GM11168 (cell line): Measurements from ENCODE around the gene KCNJ2.

ENCODE experiments used
- in situ Hi-C: fragments of 300-500 bp; cut with MboI; formaldehyde crosslinking; loops from one replicate; pipeline ENCODE4 v1.12.0; 2022; ENCODE audit warnings: low sequenced_read_pairs; ENCODE audit not compliant: unreplicated experiment

Gene KCNJ2

DNA sequence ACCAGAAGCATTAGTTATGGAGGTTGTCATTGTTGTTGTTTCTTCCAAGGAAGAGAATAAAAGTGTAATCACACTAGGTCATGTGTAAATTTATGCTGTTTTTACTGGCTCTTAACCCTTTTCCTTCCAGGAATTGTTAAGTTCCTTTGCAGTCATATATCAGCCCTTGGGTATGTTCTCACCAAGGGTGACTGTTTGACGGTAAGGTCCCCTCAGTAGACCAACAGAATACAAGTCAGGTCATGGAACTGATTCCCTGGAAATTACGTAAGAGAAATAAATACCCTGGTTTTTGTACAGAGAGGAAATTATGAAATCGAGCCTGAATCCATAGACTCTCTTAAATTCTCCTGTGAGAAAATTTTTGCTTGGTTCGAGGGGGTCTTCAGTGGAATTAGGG is 11.2 kb upstream of the KCNJ2 start:
- in situ Hi-C loops = no loop called here

GRCh38 chr17:70158591-70158990 is 10.7 kb upstream of the KCNJ2 start:
- in situ Hi-C loops = no loop called here

- in situ Hi-C loops = no loop called here
These were observed 9.4 kb upstream of the KCNJ2 start for GRCh38 chr17:70159980-70160379.

DNA sequence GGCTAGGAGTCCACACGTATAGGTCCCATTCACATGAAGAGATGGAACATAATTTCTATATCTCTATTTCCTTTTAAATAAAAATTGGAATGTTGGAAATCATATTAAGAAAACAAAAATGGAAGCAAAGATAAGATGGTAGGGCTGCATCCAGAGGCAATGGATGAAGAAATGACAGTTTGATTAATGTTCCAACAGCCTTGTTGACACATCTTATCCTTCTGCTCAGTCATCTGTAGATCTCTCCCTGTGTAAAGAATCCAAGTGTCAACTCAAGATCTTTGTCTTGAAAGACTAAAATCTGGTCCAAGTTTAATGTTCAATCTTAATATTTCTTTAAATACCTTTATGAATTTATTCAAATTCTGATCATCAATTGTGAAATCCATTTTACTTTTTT is 7.8 kb upstream of the KCNJ2 start:
- in situ Hi-C loops = no loop called here

DNA sequence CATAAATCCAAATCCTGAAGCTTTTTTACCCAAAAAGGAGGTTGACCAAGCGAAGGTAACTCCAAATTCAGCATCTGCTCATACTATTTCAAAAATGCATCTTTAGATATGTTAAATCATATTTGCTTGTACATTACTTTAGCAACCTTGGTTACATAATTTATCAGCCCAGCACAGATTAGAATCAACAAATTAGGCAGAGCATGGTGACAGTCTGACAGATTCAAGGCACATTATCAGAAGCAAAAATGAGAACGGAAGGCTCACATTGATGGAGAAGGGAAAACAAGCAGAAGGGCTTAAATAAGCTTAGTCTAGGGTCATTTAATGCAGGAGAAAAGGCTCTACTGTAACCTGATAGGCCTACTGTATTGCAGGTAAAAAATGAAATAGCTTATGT is 3.9 kb upstream of the KCNJ2 start:
- in situ Hi-C loops = no loop called here

DNA sequence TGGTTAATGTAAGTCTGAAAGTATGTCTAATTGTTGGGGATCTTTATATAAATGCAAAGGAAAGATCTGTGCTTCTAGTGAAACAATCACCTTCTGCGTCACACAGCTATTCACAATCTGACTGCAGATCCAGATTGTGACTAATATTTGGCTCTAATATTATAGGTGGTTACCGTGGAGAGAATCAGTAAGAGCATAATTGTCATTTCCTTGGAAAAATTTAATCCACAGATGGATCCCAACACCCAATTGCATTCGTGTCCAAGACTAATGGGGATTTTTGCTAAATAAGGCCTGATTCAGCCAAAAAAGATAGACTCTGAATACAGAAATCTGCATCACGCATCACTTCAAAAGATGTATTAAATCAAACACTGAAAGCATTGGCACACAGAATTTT is 2.7 kb upstream of the KCNJ2 start:
- in situ Hi-C loops = no loop called here

- in situ Hi-C loops = no loop called here
These were observed 1.0 kb upstream of the KCNJ2 start for GRCh38 chr17:70168044-70168976.

GRCh38 chr17:70169709-70170597 is 621 bp downstream of the KCNJ2 start:
- in situ Hi-C loops = no loop called here

GRCh38 chr17:70171159-70171558 is 1.8 kb downstream of the KCNJ2 start:
- in situ Hi-C loops = no loop called here

DNA sequence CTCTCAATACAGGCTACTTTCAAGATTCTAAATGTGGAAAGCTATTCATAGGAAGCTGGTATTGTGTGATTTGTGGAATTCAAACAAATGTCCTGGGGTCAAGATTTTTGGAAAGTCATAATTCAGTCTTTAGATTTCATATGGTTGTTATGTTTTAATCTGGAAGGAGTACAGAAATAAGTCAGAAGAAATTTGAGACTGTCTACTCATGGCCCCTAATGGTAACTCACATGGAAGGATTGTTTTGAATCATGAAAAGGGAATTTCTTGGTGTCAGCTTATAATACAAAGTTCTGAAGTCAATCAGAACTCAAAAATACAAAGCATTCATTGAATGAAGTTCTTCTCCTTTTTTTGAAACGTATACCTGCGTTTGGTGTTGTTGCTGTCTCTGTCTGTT is 3.1 kb downstream of the KCNJ2 start:
- in situ Hi-C loops = no loop called here

DNA sequence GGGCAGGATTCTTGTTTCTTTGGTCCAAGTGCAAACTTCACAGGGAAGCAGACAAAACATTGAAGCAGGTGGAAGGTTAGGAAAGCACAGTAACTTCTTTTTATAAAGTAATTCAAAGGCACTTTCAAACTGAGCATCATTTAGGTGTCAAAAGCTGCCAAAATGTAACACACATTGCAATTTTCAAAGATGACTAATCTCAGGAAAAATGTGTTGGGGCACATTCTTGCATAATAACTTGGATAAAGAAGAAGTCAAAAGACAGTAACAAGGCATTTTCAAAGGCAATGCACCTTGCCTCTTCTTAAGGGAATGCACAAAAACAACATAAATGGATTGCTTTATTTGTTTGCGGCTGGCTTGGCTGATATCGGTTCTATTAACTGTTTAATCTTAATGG is 3.6 kb downstream of the KCNJ2 start:
- in situ Hi-C loops = no loop called here

DNA sequence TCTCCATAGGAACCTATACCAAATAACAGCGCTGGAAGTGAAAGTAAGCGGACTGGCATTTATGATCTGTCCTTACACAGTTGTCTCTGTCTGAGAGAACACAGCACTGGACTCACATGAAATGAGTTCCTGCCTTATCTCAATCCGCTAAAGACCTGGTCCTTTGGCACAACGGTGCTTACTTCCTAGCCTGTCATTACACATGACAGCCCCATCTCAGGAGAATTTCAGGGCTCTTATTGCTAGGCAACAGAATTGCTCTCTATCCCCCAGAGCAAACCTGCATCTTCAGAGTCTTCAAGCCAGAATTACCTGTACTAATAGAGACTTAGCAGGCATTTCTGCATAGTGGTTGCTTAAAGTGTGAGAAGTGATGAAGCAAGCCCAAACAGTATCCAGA is 4.3 kb downstream of the KCNJ2 start:
- in situ Hi-C loops = no loop called here

DNA sequence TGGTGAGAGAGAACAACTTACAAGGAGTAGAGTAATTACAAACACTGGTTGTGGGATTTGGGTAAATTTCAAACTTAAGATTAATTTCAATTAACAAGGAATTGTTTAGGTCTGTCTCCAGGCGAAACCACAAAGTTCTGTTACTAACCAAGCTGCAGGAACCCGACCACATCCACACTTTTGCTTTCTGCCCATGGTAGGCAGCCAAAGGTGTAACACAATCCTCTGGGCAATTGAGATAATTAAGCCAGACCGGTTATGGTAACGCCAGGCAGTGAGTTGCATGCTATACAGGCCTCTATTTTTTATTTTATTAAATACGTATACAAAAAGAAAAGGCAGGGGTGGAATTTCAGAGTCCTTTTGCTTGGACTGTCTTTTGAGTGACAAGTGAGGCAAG is 12.0 kb downstream of the KCNJ2 start:
- in situ Hi-C loops = no loop called here

- in situ Hi-C loops = no loop called here
These were observed 12.5 kb downstream of the KCNJ2 start for GRCh38 chr17:70181866-70182265.

DNA sequence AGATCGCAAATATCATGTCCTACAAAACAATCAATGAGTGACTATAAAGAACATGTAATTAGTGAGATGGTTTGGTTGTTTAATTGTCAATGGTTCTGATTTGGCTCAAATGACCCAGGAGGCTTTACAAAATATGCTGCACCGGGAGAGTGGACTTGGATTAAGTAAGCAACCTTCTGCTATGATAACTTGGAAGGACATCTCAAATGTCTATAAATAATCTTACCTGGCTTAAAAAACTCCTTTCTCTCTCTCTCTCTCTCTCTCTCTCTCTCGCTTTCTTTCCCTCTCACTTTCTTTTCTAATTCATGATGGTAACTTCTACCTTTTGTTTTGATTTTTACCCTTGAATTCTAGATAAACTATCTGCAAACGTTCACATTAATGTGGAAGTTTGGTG is 14.2 kb downstream of the KCNJ2 start:
- in situ Hi-C loops = no loop called here

DNA sequence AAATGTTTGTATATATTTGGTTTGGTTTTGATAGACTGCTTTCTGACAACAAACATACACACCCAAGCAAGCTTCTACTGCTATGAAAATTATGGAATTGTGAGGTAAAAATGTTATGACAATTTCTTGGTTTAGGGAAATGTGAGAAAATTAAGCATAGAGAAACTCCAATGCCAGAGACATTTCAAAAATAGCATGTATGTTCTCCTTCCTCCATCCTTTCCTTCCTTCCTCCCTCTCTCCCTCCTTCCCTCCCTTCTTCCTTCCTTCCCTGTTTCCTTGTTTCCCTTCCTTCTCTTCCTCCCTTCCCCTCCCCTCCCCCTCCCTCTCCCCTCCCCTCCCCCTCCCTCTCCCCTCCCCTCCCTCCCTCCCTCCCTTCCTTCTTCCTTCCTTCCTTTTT is 14.9 kb downstream of the KCNJ2 start:
- in situ Hi-C loops = no loop called here

DNA sequence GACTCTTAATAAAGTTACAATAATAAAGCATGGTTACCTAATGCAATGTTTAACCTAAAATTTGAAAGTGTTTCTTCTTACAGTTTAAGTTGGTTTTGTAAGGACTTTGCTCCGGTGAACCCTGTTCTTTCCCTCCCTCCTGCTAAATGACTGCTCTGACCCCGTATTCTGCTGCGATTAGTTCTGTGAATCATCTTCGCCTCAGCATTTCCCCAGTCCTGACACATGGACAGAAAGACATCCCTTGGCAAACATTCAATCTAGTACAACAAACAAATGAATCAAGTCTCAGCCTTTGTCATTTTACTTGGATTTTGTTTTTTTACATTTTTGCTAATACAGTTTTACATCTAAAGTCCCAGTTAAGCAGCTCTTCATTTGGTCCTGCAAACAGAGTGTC is 15.4 kb downstream of the KCNJ2 start:
- in situ Hi-C loops = no loop called here

GRCh38 chr17:70185285-70185684 is 16.0 kb downstream of the KCNJ2 start:
- in situ Hi-C loops = no loop called here

GRCh38 chr17:70187383-70187782 is 18.1 kb downstream of the KCNJ2 start:
- in situ Hi-C loops = no loop called here

- in situ Hi-C loops = no loop called here
These were observed 21.9 kb downstream of the KCNJ2 start for GRCh38 chr17:70190959-70191805.
